Tongue (tissue), 2 donors: ENCODE data around the gene GPR31. TPM values are rescaled to one million over a fixed set of nuclear protein-coding genes. Genes with fewer than 3 reads are reported as not detected.

Source experiments
- DNase-seq: peaks from one replicate; pipeline ENCODE4 v3.0.0-alpha.2; 2015
- total RNA-seq: library from RNA; depleted of rRNA; stranded (reverse); fragments of >200 nt; gene quantifications from one replicate; pipeline ENCODE4 v1.2.3, GENCODE V29; 2014

Gene GPR31
- total RNA-seq, 1 donor from 2014 or later: not detected

DNA sequence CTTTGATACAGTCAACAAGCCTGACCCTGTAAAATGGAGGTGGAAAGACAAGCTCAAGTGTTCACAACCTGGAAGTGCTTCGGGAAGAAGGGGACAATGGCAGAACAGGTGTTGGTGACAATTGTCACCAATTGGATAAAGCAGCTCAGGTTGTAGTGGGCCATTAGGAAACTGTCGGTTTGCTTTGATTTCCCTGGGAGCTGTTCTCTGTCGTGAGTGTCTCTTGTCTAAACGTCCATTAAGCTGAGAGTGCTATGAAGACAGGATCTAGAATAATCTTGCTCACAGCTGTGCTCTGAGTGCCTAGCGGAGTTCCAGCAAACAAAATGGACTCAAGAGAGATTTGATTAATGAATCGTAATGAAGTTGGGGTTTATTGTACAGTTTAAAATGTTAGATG is 19.9 kb downstream of the GPR31 start:
- DNase-seq: peak; percentile 17

DNA sequence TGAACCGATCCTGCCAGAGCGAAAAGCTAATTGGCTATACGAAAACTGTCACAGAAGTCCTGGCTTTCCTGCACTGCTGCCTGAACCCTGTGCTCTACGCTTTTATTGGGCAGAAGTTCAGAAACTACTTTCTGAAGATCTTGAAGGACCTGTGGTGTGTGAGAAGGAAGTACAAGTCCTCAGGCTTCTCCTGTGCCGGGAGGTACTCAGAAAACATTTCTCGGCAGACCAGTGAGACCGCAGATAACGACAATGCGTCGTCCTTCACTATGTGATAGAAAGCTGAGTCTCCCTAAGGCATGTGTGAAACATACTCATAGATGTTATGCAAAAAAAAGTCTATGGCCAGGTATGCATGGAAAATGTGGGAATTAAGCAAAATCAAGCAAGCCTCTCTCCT is 20.7 kb downstream of the GPR31 start:
- no peak for DNase-seq

DNA sequence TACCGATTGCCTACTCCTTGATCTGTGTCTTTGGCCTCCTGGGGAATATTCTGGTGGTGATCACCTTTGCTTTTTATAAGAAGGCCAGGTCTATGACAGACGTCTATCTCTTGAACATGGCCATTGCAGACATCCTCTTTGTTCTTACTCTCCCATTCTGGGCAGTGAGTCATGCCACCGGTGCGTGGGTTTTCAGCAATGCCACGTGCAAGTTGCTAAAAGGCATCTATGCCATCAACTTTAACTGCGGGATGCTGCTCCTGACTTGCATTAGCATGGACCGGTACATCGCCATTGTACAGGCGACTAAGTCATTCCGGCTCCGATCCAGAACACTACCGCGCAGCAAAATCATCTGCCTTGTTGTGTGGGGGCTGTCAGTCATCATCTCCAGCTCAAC is 21.4 kb downstream of the GPR31 start:
- DNase-seq: no peak

DNA sequence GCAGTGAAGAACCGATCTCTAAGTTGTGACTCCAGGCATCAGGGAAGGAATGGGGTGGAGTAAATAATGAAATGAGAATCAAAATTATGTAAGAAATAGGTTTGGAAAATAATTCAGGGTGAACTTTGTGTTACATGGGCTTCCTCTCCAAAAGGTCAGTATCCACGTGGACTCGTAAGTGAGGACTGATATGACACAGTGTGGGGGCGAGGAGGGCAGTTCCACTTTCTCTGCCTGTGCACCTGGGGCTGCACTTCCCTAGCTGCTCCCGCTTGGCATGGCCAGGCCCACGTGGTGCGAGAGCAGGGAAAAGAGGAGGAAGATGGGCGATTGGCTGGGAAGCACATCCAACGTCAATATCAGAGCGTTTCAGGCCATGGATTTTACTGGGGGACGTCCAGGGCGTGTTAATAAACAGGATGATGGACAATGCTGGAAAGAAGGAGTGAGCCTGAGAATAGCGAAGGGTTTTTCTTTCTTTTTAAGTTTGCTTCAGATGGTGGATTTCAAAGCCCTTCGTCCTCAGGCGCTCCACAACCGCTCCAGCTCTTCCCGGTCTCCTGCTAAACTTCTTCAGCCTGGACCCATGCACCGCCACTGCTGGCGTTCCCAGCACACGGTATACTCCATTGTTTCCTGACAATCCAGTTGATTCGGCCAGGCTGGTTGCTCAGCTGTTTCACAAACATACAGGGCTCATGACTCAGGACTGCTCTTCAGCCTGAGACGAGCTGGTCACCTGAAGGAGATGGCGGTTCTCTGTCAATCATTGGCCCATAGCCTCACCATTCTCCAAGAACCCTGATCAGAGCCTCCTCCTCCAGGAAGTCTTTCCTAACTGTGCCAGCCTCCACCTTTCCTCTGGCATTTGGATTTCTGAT is 23.1 kb downstream of the GPR31 start:
- DNase-seq: no peak

DNA sequence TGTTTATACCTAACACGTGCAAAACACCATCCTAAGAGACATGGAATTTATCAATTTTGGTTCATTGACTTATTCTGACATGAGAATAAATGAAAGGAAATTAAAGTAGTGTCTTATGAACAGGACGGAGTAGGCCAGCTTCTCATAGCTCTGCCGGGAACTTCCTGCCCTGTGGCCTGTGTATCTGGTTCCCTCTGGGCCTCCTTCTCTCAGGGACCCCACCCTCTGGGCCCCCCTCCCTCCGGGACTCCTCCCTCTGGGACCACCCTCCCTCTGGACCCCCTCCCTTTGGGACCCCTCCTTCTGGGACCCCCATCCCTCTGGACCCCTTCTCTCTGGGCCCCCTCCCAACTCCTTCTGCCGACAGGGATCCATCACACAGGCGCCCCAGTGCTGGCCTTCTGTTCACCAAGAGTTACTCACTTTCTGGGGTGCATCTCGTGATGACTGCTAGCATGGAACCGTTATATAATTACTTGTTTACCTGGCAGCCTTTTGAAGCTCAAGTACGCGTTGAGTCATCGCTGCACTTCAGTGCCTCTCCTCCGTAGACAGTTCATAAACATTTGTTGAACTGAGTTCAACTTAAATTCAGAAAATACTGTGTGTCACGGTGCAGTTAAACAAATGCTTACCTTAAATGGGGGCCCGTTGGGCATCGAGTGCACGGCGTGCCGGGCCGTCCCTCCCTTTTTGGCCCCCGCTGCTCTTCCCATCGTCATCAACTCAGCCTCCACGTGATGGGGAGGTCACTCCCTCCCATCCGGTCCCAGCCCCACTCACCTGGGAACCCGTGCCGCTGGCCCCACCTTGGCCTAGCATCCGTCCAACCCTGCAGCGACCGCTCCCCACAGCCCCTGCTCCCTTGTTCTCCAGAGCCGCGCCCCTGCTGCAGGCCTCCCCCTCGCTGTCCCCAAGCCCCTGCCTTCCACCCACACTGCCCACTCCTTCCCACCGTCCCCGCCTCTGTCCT is 26.8 kb downstream of the GPR31 start:
- no peak for DNase-seq

DNA sequence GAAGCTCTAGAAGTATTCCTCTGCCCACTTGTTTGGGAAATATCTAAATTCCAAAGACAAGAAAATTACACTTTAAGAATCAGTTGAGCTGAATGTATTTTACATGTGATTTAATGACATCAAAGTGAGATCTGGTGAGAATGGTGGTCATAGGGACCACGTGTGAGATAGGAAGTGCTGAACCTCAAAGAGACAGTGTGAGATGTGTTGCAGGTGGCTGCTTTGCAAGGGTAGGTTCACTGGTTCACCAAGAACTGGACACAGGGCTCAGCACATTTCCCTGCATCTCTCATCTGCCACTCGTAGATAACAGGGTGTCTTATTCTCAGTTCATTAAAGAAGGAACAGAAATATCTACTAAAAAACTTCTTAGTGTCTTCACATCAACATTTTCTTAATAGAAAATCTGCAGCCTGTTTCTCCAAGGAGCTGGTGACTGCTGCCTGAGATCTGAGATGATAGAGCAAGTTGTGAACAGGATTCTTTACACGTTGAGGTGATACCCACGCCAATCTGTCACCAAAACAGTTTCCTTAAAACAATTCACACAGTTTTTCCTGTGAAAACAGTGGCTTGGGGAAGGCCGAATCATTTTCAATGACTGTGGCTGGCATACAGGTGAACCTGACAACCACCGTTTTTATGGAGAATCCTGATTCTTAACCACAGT is 27.6 kb downstream of the GPR31 start:
- no peak for DNase-seq

DNA sequence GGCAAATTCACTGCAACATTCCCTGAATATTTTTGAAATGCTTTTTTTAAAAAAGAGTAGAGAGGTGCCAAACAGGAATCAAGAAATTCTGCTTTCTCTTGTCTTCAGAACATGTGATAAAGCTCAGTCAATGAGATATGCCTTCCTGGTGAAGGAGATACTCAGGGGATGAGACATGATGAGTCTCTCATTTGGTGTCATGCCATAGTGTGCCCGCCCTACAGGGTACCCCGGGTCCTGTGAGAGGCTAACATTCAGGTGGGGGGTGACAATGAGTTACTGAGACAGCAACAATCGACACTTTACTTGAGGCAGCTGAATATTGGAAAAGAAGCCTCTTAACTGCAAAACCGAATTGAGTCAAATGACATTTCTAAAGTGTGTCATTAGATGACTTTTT is 28.2 kb downstream of the GPR31 start:
- DNase-seq: no peak

DNA sequence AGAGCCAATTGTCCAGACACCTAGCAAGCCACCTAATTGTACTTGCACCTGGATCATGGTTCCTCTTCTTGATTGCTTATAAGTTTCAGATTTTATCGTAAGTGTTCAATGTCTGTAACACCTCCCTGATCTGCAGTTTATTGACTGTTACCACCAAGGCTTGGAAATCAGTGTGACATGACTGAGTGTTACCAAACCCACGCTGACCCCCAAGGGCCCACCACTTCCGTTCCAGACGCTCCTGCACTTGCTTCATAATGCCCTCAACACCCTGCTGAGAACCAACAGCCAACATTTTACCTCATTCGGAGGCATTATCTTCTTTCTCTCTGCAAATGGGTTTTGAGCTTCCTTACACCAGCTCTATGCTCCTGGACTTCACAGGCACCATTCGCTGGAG is 28.6 kb downstream of the GPR31 start:
- no peak for DNase-seq

DNA sequence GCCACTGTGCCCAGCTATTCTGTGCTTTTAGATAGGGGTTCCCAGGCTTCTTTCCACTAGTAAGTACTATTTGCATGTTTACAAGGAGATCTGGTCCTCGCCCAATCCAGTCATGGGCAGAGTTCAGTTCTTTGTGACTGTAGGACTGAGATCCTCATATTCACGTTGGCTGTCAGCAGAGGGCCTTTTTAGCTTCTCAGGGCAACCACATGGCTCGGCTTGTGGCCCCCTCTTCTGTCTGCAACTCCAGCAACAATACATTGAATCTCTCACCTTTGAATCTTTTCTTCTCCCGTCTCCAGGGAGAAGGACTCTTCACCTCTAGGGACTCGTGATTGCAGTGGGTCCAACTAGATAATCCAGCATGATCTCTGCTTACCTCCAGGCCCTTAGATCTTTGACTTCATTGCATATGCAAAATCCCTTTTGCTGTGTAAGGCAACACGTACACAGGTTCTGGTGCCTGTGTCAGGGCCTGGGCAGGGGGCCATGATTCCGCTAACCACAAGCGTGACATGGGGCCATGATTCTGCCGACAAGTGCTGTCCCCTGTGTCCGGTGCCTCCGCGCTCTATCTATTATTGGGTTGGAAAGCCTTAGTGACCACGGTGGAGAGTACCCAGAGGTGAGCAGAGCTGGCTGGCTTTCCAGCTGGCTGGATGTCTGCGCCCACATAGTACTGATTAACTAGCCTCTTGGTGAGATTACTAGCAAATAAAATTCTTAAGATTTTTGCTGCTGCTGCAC is 29.8 kb downstream of the GPR31 start:
- DNase-seq: no peak

DNA sequence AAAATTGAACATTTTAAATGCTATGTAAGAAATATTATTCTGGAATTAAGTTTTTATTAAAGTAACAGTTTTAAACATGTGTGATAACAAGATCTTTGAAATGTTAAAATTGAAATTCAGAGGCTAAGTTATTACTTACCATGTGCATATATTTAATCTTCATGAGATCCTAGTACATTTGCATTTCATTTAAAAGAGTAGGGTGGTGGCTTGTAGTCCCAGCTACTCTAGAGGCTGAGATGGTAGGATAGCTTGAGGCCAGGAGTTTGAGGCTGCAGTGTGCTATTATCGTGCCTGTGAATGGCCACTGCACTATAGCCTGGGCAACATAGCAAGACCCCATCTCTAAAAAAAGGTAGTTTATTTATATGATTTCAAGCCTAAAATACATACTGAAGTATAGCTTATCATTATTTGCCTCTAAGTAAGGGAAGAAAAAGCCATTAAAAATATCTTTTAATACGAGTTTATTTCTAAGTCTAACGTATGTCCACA is 31.9 kb downstream of the GPR31 start:
- no peak for DNase-seq

DNA sequence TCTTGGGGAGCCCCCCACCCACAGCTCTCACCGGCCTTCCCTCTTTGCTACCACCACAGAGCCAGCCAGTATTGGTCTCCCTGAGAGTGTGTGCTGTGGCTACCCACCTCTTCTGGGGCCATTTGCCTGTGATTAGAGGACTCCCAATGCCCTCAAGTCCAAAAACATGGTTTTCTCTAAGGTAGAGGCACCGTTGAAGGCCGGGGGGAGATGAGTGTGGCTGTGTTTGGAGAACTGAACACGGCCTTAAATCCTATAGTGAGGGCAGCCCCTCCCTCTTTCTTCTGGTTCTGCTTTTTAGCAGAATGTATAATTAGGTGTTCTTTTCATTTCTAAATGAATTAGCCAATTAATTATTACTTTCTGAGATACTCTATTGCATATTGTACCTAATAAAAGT is 32.4 kb downstream of the GPR31 start:
- no peak for DNase-seq

DNA sequence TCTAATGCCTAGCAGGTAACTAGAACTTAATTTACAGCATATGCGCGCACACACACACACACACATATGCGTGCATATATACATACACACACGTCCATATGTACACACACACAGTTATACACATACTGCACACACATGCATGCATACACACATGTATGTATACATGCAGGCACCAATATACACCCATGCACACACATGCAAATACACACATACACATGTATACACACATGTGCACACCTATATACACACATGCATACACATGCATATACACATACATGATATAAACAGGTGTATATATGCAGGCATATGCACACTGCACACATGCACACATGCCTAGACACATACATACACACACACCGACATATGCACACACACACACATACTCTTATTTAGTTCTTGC is 33.0 kb downstream of the GPR31 start:
- no peak for DNase-seq

DNA sequence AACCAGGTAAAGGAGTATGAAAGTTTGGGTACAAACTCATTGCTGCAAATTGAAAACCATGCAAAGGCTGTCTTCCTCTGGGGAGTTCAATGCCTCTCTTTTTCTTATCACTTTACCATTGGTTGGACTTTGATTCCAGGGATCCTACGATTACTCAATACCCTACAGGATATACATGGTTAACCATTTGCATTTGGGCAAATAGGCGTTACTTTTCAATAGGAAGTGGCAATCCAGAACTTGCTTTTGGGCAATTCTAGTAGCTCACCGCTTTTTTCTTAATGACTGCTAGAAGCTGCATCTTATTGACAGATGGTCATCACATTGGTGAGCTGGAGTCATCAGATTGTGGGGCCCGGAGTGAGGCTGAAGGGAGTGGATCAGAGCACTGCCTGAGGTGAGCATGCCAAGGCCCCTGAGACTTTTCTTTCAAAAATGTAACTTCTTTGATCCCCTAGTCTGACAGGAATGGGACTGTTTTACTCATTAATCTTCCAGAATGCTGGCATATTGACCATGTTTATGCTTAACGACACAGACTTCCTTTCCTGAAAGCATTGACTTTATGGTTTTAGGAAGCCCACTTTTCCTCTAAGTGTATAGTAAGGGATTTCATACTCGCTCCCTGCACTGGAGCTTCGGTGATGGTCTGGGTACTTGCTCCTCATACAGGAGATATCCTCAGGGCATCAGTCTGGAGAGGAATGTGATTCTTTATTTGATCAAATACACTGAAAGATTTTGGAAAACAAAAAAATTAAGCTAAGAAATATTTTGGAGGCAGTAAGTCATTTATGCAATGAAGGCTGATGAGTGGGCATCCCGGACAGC is 34.7 kb downstream of the GPR31 start, which contains the start of gene CCR6:
Gene CCR6 (plus strand): TSS at position 270 of the 831 bp plus-strand sequence. CDS start 13,039 bp downstream, outside the sequence.
- DNase-seq: no peak

DNA sequence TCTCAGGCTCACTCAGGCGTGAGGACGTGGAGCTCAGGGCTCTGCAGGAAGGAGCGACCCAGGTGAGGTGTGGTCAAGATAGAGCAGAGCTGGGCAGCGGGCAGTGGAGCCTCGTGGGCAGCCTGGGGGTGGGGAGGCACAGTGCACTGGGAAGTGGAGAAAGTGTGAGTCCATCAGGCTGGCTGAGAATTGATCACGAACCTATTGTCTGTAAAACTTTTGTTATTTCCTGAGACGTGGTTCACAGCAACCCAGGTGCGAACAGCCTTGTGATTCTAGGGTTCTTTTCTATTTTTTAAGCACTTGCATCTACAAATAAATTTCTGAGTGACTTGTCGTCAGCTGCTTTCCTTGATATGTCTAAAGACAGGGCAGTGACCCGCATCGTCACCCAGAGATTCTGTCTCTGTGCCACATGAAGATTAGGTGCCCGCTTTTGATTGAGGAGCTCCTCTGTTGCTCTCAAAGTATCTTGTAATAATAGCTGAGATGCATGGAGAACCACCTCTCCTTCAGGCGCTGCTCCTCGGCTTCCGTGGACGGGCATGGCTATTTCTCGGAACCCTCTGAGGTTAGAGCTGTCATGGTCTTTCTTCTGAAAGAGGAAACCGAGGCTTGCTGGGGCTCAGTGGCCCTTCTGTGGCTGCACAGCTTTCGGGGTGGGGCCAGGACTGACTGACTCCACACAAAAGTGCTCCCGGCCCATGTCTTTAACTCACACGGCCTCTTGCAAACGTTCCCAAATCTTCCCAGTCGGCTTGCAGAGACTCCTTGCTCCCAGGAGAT is 35.5 kb downstream of the GPR31 start:
- no peak for DNase-seq

DNA sequence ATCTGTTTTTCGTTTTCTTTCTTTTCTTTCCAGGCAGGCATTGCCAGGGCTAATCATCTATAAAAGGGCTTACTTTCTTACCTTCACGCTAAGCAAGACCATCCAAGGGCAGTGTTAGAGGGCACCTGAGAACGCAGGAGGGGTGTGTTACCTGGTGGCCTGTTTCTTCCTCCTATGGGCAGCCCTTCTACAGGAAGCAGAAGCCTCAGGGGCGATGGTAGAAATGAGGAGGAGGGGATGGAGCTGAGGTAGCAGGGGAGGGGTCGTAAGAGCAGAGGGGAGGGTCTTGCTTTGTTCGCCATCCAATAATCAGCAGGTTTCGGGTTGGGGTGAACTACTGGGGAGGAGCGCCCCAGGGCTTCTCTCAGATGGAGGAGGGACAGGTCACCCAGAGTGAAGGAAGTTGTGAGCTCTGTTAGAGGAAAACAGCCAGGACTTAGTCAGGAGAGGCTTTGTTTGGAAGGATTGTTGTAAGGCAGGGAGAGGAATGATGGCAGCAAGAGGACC is 36.4 kb downstream of the GPR31 start:
- DNase-seq: no peak

DNA sequence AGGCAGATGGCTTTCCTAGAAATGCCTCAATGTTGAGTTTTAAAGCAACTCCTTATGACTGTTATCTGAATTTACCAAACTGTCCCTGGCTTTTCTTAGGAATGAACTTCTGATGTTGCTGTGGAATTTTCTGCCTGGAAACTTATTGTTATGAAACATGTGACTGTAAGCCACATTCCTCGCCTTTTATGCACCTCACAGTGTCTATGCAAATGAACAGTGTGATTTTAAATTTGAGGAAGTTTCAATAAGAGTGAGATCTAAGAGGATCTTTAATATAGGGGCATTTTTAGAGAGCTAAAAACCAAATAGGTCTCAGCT is 37.2 kb downstream of the GPR31 start:
- no peak for DNase-seq

DNA sequence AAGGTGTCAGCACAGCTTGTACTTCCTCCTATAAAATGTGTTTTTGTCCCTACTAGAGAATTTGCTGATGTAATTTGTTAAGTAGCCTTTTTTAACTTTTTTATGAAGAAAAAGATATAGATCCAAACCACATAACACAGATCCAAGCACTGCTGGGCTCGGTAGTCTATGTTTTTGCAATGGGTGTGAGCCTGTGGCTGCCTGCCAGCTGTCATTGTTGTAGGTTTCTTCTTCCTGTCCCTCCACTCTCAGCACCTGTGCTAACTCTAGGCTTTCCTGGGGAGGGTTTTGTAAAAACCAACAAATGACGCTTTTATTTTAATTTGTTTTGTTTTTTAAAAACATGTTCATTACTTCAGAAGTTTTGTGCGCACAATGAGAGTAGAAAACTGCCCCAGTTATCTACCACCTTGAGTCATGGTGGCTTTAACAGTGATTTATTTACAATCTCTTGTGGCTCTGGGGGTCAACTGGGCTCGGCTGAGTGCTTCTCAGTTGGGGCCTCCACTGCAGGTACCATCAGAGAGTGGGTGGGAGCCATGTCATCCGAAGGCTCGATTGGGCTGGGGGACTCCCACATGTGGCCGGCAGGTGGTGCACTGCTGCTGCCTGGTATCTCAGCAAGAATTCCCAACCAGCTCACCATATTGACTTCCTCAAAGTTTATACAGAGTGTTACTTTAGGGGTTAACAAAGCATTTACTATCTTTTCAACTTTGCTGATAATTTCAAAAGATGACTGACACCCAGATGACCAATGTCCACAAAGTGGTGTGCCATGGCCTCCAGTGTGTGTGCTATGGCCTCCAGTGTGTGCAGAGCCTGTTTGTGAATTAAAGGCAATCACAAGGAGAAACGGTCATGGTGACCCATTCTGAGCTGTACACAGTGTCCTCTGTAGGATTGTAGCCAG is 37.9 kb downstream of the GPR31 start:
- DNase-seq: no peak

DNA sequence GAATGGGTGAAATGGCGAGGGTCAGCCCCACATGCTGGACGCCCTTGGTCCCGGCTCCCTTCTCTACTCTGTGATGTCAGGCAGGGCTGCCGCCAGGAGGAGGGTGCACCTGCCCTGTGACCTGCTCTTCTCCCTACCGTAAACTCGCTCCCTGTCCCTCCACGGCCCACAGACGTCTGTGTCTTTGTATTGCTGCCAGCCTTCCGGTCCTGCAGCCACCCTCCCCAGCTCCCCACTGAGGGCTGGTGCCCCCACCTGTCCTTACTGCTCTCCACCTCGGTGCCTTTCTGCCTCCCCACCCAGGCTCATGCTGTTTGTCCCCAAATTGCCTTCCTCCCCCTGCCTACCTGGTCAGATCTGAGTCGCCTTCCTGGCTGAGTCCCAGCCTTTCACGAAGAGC is 38.9 kb downstream of the GPR31 start:
- DNase-seq: no peak

DNA sequence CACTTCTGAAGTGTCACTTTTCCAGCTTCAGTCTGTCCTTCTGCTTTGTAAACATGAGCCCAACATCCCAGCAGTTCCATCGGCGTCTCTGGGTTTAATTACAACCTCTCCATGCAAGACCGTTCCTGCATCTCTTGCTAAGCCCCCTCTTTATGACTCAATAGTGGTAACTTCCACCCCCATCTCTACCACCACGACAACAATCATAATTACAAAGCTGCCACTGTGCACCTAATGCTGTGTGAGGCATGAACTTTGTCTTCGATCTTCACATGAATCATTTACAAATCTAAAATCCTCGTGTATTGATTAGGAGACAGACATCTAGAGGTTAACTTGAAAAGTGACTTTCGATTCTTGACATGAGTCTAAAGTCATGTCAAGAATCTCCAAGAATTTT is 39.8 kb downstream of the GPR31 start:
- DNase-seq: no peak
